SK-N-SH treated with all-trans-retinoic acid at 6 μM for 48 hours (cell line): ENCODE data around the gene RANBP6.
"Not testable (repeated sequence)": the region's sequence is repeated elsewhere in the genome, so short reads cannot be mapped to it uniquely, and the experiment has no call there.

Experiments used
- ATAC-seq: fragments of 200-7000 bp; cut with Tn5 transposase; 3 replicates; pipeline ENCODE4 v1.9.1; 2020; ENCODE audit warnings: mild to moderate bottlenecking, moderate library complexity
- ARNTL ChIP-seq: fragments of 450-650 bp; formaldehyde crosslinking; IDR thresholded peaks from 2 replicates; pipeline ENCODE4 v1.5.0; 2020; ENCODE audit warnings: low read depth, mild to moderate bottlenecking, moderate library complexity, borderline replicate concordance
- BACH2 ChIP-seq: fragments of 250-450 bp; sonication (Bioruptor Pico); IDR thresholded peaks from 2 replicates; pipeline ENCODE4 v1.9.0; 2021; ENCODE audit warnings: mild to moderate bottlenecking, borderline replicate concordance
- CSDC2 ChIP-seq: fragments of 250-450 bp; sonication (Bioruptor Pico); IDR thresholded peaks from 2 replicates; pipeline ENCODE4 v1.5.0; 2020; ENCODE audit warnings: mild to moderate bottlenecking, moderate library complexity
- GLIS3 ChIP-seq: fragments of 250-450 bp; sonication (Bioruptor Pico); IDR thresholded peaks from 2 replicates; pipeline ENCODE4 v1.5.0; 2020; ENCODE audit warnings: mild to moderate bottlenecking, moderate library complexity
- ISL1 ChIP-seq: fragments of 250-450 bp; sonication (Bioruptor Pico); IDR thresholded peaks from 2 replicates; pipeline ENCODE4 v2.1.2; 2022; ENCODE audit warnings: mild to moderate bottlenecking, moderate library complexity
- OSR1 ChIP-seq: fragments of 250-450 bp; sonication (Bioruptor Pico); IDR thresholded peaks from 2 replicates; pipeline ENCODE4 v1.8.0; 2022; ENCODE audit warnings: moderate library complexity, mild to moderate bottlenecking, inconsistent platforms
- PPARA ChIP-seq: fragments of 250-450 bp; sonication (Bioruptor Pico); IDR thresholded peaks from 2 replicates; pipeline ENCODE4 v1.5.0; 2020; ENCODE audit warnings: mild to moderate bottlenecking, borderline replicate concordance
- RARB ChIP-seq: fragments of 250-450 bp; sonication (Bioruptor Pico); IDR thresholded peaks from 2 replicates; pipeline ENCODE4 v1.8.0; 2021; ENCODE audit warnings: mild to moderate bottlenecking, moderate library complexity
- TCF4 ChIP-seq: fragments of 250-450 bp; sonication (Bioruptor Pico); IDR thresholded peaks from 2 replicates; pipeline ENCODE4 v1.8.0; 2021; ENCODE audit warnings: mild to moderate bottlenecking, moderate library complexity, borderline replicate concordance
- TOX ChIP-seq: fragments of 250-450 bp; sonication (Bioruptor Pico); IDR thresholded peaks from 2 replicates; pipeline ENCODE4 v1.8.0; 2021; ENCODE audit warnings: mild to moderate bottlenecking, moderate library complexity, borderline replicate concordance
- ZC3H10 ChIP-seq: fragments of 250-450 bp; sonication (Bioruptor Pico); IDR thresholded peaks from 2 replicates; pipeline ENCODE4 v1.5.1; 2021; ENCODE audit warnings: mild to moderate bottlenecking, moderate library complexity
- ZFP3 ChIP-seq: fragments of 250-450 bp; sonication (Bioruptor Pico); IDR thresholded peaks from 2 replicates; pipeline ENCODE4 v1.5.0; 2020; ENCODE audit warnings: mild to moderate bottlenecking, moderate library complexity
- ZFP30 ChIP-seq: fragments of 450-650 bp; formaldehyde crosslinking; IDR thresholded peaks from 2 replicates; pipeline ENCODE4 v1.5.0; 2022; ENCODE audit warnings: mild to moderate bottlenecking, moderate library complexity
- ZNF565 ChIP-seq: fragments of 450-650 bp; formaldehyde crosslinking; conservative IDR thresholded peaks from 2 replicates; pipeline ENCODE4 v1.5.0; 2020; ENCODE audit warnings: low read depth, mild to moderate bottlenecking, moderate library complexity
- ZNF70 ChIP-seq: fragments of 450-650 bp; formaldehyde crosslinking; IDR thresholded peaks from 2 replicates; pipeline ENCODE4 v1.5.0; 2020; ENCODE audit warnings: mild to moderate bottlenecking, moderate library complexity
- ZNF8 ChIP-seq: fragments of 450-650 bp; formaldehyde crosslinking; IDR thresholded peaks from 2 replicates; pipeline ENCODE4 v1.5.0; 2020; ENCODE audit warnings: mild to moderate bottlenecking, moderate library complexity
- TF ChIP-seq, protein P1 (sequence below): fragments of 250-450 bp; sonication (Bioruptor Pico); IDR thresholded peaks from 2 replicates; pipeline ENCODE4 v1.5.1; 2021; ENCODE audit warnings: mild to moderate bottlenecking, moderate library complexity
- TF ChIP-seq, protein P2 (sequence below): fragments of 250-450 bp; sonication (Bioruptor Pico); IDR thresholded peaks from 2 replicates; pipeline ENCODE4 v1.5.1; 2020; ENCODE audit warnings: low read depth, mild to moderate bottlenecking, moderate library complexity
- TF ChIP-seq, protein P3 (sequence below): fragments of 250-450 bp; sonication (Bioruptor Pico); IDR thresholded peaks from 2 replicates; pipeline ENCODE4 v1.5.0; 2020; ENCODE audit warnings: mild to moderate bottlenecking, moderate library complexity
- TF ChIP-seq, protein P4 (sequence below): fragments of 250-450 bp; sonication (Bioruptor Pico); IDR thresholded peaks from 2 replicates; pipeline ENCODE4 v1.8.0; 2020; ENCODE audit warnings: mild to moderate bottlenecking, moderate library complexity, borderline replicate concordance
- TF ChIP-seq, protein P5 (sequence below): fragments of 250-450 bp; sonication (Bioruptor Pico); IDR thresholded peaks from 2 replicates; pipeline ENCODE4 v1.8.0; 2021; ENCODE audit warnings: low read depth, mild to moderate bottlenecking, moderate library complexity, borderline replicate concordance

Gene RANBP6

DNA sequence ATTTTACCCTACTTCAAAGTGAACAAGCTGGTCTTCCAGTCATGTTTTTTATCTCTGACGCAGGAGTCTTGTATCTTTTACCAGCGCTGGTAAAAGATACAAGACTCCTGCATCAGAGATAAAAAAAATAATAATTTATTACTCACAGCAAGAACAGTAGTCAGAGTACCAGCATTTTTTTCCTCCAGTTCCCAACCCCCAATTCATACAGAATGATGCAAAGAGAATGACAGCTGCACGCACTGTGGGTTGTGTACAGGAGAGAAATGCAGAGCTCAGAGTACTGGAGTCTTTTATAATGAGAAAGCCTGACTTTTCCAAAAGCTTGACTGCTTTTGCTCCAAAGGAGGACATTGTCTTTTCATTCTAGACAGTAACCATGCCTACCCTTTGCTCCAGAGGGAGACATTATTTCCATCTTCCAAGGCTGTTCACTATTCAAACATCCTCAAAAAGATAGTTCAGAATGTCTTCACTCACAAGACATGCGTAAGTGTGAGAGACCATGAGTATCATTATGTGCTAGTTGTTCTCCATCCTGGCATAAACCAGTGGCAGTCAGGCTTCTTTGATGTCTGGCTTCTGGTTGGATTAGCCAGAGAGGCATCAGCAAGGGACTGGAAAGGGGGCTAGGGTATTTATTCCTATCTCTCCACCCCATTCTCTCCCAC, 14.3 kb upstream of the RANBP6 start:
- TF ChIP-seq TOX (CRISPR knock-in tag), result no peak
- TF ChIP-seq, protein P1, sequence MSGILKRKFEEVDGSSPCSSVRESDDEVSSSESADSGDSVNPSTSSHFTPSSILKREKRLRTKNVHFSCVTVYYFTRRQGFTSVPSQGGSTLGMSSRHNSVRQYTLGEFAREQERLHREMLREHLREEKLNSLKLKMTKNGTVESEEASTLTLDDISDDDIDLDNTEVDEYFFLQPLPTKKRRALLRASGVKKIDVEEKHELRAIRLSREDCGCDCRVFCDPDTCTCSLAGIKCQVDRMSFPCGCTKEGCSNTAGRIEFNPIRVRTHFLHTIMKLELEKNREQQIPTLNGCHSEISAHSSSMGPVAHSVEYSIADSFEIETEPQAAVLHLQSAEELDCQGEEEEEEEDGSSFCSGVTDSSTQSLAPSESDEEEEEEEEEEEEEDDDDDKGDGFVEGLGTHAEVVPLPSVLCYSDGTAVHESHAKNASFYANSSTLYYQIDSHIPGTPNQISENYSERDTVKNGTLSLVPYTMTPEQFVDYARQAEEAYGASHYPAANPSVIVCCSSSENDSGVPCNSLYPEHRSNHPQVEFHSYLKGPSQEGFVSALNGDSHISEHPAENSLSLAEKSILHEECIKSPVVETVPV (CRISPR knock-in tag), result no peak
- no peak for TF ChIP-seq ZFP3 (CRISPR knock-in tag)
- TF ChIP-seq, protein P2, sequence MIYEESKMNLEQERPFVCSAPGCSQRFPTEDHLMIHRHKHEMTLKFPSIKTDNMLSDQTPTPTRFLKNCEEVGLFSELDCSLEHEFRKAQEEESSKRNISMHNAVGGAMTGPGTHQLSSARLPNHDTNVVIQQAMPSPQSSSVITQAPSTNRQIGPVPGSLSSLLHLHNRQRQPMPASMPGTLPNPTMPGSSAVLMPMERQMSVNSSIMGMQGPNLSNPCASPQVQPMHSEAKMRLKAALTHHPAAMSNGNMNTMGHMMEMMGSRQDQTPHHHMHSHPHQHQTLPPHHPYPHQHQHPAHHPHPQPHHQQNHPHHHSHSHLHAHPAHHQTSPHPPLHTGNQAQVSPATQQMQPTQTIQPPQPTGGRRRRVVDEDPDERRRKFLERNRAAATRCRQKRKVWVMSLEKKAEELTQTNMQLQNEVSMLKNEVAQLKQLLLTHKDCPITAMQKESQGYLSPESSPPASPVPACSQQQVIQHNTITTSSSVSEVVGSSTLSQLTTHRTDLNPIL, result no peak
- no peak for TF ChIP-seq RARB (CRISPR knock-in tag)
- TF ChIP-seq BACH2 (CRISPR knock-in tag), result no peak
- TF ChIP-seq ZC3H10 (CRISPR knock-in tag), result no peak
- TF ChIP-seq, protein P3, sequence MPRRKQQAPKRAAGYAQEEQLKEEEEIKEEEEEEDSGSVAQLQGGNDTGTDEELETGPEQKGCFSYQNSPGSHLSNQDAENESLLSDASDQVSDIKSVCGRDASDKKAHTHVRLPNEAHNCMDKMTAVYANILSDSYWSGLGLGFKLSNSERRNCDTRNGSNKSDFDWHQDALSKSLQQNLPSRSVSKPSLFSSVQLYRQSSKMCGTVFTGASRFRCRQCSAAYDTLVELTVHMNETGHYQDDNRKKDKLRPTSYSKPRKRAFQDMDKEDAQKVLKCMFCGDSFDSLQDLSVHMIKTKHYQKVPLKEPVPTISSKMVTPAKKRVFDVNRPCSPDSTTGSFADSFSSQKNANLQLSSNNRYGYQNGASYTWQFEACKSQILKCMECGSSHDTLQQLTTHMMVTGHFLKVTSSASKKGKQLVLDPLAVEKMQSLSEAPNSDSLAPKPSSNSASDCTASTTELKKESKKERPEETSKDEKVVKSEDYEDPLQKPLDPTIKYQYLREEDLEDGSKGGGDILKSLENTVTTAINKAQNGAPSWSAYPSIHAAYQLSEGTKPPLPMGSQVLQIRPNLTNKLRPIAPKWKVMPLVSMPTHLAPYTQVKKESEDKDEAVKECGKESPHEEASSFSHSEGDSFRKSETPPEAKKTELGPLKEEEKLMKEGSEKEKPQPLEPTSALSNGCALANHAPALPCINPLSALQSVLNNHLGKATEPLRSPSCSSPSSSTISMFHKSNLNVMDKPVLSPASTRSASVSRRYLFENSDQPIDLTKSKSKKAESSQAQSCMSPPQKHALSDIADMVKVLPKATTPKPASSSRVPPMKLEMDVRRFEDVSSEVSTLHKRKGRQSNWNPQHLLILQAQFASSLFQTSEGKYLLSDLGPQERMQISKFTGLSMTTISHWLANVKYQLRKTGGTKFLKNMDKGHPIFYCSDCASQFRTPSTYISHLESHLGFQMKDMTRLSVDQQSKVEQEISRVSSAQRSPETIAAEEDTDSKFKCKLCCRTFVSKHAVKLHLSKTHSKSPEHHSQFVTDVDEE (CRISPR knock-in tag), result no peak
- no peak for TF ChIP-seq ISL1 (CRISPR knock-in tag)
- no peak for TF ChIP-seq CSDC2
- no peak for ATAC-seq

DNA sequence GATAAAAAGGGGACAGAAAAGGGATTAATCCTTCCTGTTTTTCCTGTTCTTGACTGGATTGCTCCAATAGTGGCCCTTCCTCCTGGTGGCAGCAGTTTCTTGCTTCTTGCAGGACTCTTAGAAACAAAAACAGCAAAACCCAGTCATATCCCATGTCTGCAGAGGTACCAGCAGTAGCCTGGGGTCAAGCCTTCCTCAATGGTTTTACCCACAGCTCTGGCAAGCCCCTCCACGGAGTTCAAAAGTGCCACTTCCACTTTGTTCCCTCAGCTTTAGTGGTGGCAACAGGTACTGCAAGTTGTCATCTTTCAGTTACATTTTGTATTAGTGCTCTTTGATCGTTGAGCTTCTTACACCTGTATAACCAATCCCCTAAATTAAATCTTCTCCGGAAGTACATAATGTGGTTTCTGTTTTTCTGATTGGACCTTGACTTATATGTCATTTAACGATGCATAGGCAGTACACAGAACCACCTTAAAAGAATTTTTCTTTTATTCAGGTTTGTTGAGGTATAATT, 8.7 kb upstream of the RANBP6 start:
- ATAC-seq, result peak; percentile 85

DNA sequence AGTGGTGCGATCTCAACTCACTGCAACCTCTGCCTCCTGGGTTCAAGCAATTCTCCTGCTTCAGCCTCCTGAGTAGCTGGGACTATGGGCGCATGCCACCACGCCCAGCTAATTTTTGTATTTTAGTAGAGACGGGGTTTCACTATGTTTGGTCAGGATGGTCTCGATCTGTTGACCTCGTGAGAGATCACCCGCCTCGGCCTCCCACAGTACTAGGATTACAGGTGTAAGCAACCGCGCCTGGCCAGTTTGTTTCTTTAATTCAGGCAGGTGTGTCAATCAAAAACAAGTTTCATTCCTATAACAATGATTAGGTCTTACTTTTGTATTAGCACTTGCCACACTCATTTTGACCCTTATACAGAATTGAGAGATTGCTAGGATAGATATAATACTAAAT, 1.6 kb upstream of the RANBP6 start:
- ATAC-seq, result not testable (repeated sequence)

More for the DNA sequence above, 8.7 kb upstream of the RANBP6 start:
- TF ChIP-seq ZNF565 (CRISPR knock-in tag) (no peak), ZC3H10 (CRISPR knock-in tag) (no peak), TCF4 (CRISPR knock-in tag) (no peak), ZNF70 (CRISPR knock-in tag) (no peak), CSDC2 (no peak), TOX (CRISPR knock-in tag) (no peak), ZFP30 (CRISPR knock-in tag) (no peak), PPARA (CRISPR knock-in tag) (no peak), BACH2 (CRISPR knock-in tag) (no peak), OSR1 (CRISPR knock-in tag) (no peak), RARB (CRISPR knock-in tag) (no peak)
- TF ChIP-seq, protein P4, sequence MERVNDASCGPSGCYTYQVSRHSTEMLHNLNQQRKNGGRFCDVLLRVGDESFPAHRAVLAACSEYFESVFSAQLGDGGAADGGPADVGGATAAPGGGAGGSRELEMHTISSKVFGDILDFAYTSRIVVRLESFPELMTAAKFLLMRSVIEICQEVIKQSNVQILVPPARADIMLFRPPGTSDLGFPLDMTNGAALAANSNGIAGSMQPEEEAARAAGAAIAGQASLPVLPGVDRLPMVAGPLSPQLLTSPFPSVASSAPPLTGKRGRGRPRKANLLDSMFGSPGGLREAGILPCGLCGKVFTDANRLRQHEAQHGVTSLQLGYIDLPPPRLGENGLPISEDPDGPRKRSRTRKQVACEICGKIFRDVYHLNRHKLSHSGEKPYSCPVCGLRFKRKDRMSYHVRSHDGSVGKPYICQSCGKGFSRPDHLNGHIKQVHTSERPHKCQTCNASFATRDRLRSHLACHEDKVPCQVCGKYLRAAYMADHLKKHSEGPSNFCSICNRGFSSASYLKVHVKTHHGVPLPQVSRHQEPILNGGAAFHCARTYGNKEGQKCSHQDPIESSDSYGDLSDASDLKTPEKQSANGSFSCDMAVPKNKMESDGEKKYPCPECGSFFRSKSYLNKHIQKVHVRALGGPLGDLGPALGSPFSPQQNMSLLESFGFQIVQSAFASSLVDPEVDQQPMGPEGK (CRISPR knock-in tag), result no peak

DNA sequence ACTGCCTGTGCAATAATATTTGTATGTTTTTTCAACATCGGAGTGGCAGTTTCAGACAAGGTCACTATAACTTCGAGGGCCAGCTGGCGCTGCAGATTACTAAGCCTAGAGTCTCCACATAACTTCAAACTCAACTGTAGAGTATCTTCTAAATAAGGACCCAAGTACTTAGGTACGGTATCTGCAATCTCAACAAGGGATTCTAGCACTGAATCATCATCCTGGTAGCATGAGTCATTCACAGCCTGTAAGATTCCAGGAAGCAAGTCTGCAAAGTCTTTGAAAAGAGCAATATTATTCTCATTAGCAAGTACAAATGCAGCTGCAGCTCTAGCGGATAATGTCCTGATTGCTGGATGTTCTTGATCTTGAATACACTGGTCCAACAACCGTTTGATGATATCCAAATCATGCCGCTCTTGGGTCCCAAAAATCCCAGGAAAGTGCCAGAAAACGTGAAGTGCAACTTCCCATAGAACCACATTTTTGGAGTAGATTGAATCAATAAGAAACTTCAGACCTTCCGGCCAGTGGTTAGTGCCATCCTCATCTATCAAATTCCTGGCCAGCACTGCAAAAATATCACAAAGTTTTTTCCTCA, 654 bp downstream of the RANBP6 start:
- ATAC-seq, result peak; percentile 47
- TF ChIP-seq ZFP3 (CRISPR knock-in tag) (no peak), GLIS3 (CRISPR knock-in tag) (no peak), OSR1 (CRISPR knock-in tag) (no peak), ISL1 (CRISPR knock-in tag) (no peak), TOX (CRISPR knock-in tag) (no peak), RARB (CRISPR knock-in tag) (no peak), ARNTL (no peak), CSDC2 (no peak), ZNF8 (CRISPR knock-in tag) (no peak), ZC3H10 (CRISPR knock-in tag) (no peak), BACH2 (CRISPR knock-in tag) (no peak), ZFP30 (CRISPR knock-in tag) (no peak), TCF4 (CRISPR knock-in tag) (no peak), ZNF565 (CRISPR knock-in tag) (no peak)
- TF ChIP-seq, protein P5, sequence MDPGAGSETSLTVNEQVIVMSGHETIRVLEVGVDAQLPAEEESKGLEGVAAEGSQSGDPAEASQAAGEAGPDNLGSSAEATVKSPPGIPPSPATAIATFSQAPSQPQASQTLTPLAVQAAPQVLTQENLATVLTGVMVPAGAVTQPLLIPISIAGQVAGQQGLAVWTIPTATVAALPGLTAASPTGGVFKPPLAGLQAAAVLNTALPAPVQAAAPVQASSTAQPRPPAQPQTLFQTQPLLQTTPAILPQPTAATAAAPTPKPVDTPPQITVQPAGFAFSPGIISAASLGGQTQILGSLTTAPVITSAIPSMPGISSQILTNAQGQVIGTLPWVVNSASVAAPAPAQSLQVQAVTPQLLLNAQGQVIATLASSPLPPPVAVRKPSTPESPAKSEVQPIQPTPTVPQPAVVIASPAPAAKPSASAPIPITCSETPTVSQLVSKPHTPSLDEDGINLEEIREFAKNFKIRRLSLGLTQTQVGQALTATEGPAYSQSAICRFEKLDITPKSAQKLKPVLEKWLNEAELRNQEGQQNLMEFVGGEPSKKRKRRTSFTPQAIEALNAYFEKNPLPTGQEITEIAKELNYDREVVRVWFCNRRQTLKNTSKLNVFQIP, result no peak
- TF ChIP-seq, protein P2, result no peak
- TF ChIP-seq, protein P1 (CRISPR knock-in tag), result no peak
